Omental fat pad (tissue), 4 donors: ENCODE measurements around the gene TBC1D21. TPM values are rescaled to one million over a fixed set of nuclear protein-coding genes. Genes with fewer than 3 reads are reported as not detected.

Source experiments
- ATAC-seq: fragments of 150-250 bp; one replicate; pipeline ENCODE4 v1.9.1; 2016; ENCODE audit warnings: mild to moderate bottlenecking, moderate library complexity; ENCODE audit not compliant: low FRiP score
- DNase-seq: peaks from one replicate; pipeline ENCODE4 v3.0.0-alpha.2; 2019; ENCODE audit warnings: low spot score
- CTCF ChIP-seq, 3 donors: fragments of 450-650 bp; IDR thresholded peaks; one replicate each; pipeline ENCODE4 v1.5.1; 2016 to 2017; ENCODE audit warnings: antibody characterized with exemption in 3 of 3, mild to moderate bottlenecking in 3 of 3, moderate library complexity in 2 of 3
- total RNA-seq, 4 donors: library from RNA; depleted of rRNA; stranded (reverse); fragments of >200 nt; gene quantifications; one replicate each; pipeline ENCODE4 v1.1.0, GENCODE V29; 2016

TBC1D21 gene
- total RNA-seq, 4 donors from 2014 or later, result not detected

- ATAC-seq, result peak; percentile 59
- TF ChIP-seq CTCF (IDR thresholded peaks at IDR 0.05), result no peak
- DNase-seq, result no peak
Observed at GRCh38 chr15:73926219-73927002, 53.0 kb downstream of the TBC1D21 start, which contains the start of gene LOXL1. Gene LOXL1, plus strand, starts transcription at chr15:73926462. Its CDS starts 322 bp downstream, at chr15:73926784.

- ATAC-seq (peak; percentile 37), DNase-seq (no peak)
- TF ChIP-seq CTCF (IDR thresholded peaks at IDR 0.05), result no peak
Observed at GRCh38 chr15:73927003-73927475, 53.7 kb downstream of the TBC1D21 start.

DNA sequence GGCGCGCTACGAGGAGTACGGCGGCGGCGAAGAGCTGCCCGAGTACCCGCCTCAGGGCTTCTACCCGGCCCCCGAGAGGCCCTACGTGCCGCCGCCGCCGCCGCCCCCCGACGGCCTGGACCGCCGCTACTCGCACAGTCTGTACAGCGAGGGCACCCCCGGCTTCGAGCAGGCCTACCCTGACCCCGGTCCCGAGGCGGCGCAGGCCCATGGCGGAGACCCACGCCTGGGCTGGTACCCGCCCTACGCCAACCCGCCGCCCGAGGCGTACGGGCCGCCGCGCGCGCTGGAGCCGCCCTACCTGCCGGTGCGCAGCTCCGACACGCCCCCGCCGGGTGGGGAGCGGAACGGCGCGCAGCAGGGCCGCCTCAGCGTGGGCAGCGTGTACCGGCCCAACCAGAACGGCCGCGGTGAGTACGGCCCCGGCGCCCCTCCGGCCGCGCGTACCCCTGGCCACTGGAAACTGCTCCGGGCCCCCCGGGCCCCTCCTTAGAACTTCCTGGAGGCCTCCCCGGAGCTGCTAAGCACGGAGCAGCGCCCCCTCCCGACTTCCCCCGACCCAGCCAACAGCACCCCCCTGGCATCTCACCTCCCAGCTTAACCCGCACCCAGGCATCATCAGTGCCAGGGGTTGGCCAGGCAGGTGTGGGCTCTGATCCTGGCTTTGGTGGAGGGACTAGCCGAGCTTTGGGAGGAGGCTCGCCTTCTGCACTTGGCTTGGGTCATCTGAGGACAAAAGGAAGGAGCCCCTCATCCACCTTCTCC, 54.3 kb downstream of the TBC1D21 start:
- TF ChIP-seq CTCF (IDR thresholded peaks at IDR 0.05), result no peak
- peak; percentile 61 for ATAC-seq

GRCh38 chr15:73928241-73928579, 54.8 kb downstream of the TBC1D21 start:
- TF ChIP-seq CTCF (IDR thresholded peaks at IDR 0.05), result no peak
- ATAC-seq, result no peak
- DNase-seq, result no peak

More for the DNA sequence above, 54.3 kb downstream of the TBC1D21 start:
- no peak for DNase-seq

DNA sequence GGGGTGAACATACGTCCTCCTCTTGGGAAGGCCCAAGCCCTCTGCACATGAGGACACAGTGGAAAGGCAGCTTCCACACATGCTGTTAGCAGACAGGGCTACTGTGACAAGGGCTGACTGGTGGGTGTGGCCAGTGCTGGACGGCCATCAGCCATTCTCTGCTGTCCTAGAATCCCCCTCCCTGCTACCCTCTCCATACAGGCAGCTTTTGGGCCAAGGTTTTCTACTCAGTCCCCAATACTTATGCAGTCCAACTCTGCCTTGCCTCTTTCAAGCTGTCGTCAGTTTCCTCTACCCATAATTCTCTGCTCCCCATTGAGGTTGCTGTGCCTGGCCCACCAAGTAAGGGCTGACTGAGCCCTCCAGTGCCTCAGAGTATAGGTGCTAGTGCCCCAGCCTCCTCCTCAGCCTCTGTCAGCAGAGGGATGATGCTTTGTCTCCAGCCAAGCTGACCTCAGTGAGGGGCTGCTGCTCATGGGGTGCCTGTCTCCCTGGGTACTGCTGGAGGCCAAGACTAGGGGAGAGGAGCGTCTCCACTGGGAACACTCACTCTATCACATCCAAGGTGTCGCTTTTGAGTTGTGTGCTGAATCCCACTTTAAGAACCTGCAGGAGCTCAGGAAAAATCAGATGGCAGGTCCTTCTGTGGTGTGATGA, 55.7 kb downstream of the TBC1D21 start:
- no peak for TF ChIP-seq CTCF (IDR thresholded peaks at IDR 0.05)

DNA sequence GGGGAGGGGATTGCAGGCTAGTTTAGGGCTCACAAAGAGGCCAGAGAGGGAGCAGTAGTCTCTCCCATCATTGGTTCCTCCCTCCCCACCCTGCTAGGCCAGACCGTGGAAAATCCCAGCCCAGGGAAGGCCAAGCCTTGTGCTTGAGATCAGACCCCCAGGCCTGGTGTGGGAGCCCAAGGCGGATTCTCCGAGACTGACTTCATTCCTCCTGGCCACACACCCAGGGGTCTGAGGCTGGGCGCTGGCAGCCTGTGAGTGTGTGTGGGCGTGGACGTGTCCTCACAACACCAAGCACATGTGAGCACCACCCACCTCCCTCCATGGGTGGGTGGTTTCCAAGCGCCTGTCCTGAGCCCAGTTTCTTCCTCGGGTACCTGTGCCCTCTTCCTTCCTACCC, 57.0 kb downstream of the TBC1D21 start:
- no peak for TF ChIP-seq CTCF (IDR thresholded peaks at IDR 0.05)
- DNase-seq (no peak), ATAC-seq (peak; percentile 43)

More for the DNA sequence above, 55.7 kb downstream of the TBC1D21 start:
- no peak for DNase-seq
- no peak for ATAC-seq
